ENCODE results near the gene SNX13. TPM values are rescaled to one million over a fixed set of nuclear protein-coding genes. Genes with fewer than 3 reads are reported as not detected.

SNX13 gene
- total and polyA plus RNA-seq, 2 experiments from 2014 or later = 17.4 to 57.6 TPM

GRCh38 chr7:17965603-17966002 is 25.3 kb upstream of the SNX13 start:
- Histone ChIP-seq H3K36me3 (replicated peaks; ENCODE audit: insufficient read depth, low read depth) (no peaks in the 10 kb centered on the region), H3K27ac (no peak overlapping the region), H2AFZ (no peak overlapping the region), H4K20me1 (ENCODE audit: insufficient read depth, poor library complexity, severe bottlenecking) (no peaks in the 10 kb centered on the region), H3K9me2 (replicated peaks; ENCODE audit: insufficient read depth) (no peaks in the 10 kb centered on the region), H3K4me2 (no peak overlapping the region), H3K27me3 (no peaks in the 10 kb centered on the region), H3K79me2 (no peaks in the 10 kb centered on the region), H3K4me3 (no peak overlapping the region), H3K4me1 (ENCODE audit: insufficient read depth) (no peaks in the 10 kb centered on the region), H3K9me3 (ENCODE audit: low read depth) (no peaks in the 10 kb centered on the region)
- no peak for DNase-seq (ENCODE audit: low spot score)
- no peak for TF ChIP-seq CTCF (IDR thresholded peaks at IDR 0.05; ENCODE audit: poor library complexity)
- no peak for TF ChIP-seq EZH2 (IDR thresholded peaks at IDR 0.05; ENCODE audit: borderline replicate concordance)
- TF ChIP-seq EZH2phosphoT487 (IDR thresholded peaks at IDR 0.05; ENCODE audit: low read depth, severe bottlenecking, unreplicated experiment) = no peak

- DNase-seq (ENCODE audit: low spot score) = no peak
- H3K27ac ChIP-seq = no peak overlapping the region
- no peaks in the 10 kb centered on the region for H3K9me2 ChIP-seq (replicated peaks; ENCODE audit: insufficient read depth)
- no peaks in the 10 kb centered on the region for H3K4me1 ChIP-seq (ENCODE audit: insufficient read depth)
- WGBS (ENCODE audit: low lambda C conversion rate, missing lambda C conversion rate) = 64% methylated on average over 3 of the region's 3 CpGs
- H3K4me3 ChIP-seq = no peak overlapping the region
- no peak overlapping the region for H2AFZ ChIP-seq
- no peaks in the 10 kb centered on the region for H3K27me3 ChIP-seq
- H3K36me3 ChIP-seq (replicated peaks; ENCODE audit: insufficient read depth, low read depth) = no peaks in the 10 kb centered on the region
- no peaks in the 10 kb centered on the region for H3K9me3 ChIP-seq (ENCODE audit: low read depth)
- no peak overlapping the region for H3K4me2 ChIP-seq
- H4K20me1 ChIP-seq (ENCODE audit: insufficient read depth, poor library complexity, severe bottlenecking) = no peaks in the 10 kb centered on the region
- TF ChIP-seq CTCF (IDR thresholded peaks at IDR 0.05; ENCODE audit: poor library complexity) (no peak), EZH2phosphoT487 (IDR thresholded peaks at IDR 0.05; ENCODE audit: low read depth, severe bottlenecking, unreplicated experiment) (no peak), EZH2 (IDR thresholded peaks at IDR 0.05; ENCODE audit: borderline replicate concordance) (no peak)
- no peaks in the 10 kb centered on the region for H3K79me2 ChIP-seq
These were observed 23.0 kb upstream of the SNX13 start for GRCh38 chr7:17963281-17963680.

GRCh38 chr7:17962652-17963051 is 22.4 kb upstream of the SNX13 start:
- Histone ChIP-seq H3K4me1 (ENCODE audit: insufficient read depth) (no peaks in the 10 kb centered on the region), H3K79me2 (no peaks in the 10 kb centered on the region), H4K20me1 (ENCODE audit: insufficient read depth, poor library complexity, severe bottlenecking) (no peaks in the 10 kb centered on the region), H2AFZ (no peak overlapping the region), H3K27me3 (no peaks in the 10 kb centered on the region), H3K27ac (no peak overlapping the region), H3K4me2 (no peak overlapping the region), H3K9me2 (replicated peaks; ENCODE audit: insufficient read depth) (no peaks in the 10 kb centered on the region), H3K4me3 (no peak overlapping the region), H3K36me3 (replicated peaks; ENCODE audit: insufficient read depth, low read depth) (no peaks in the 10 kb centered on the region), H3K9me3 (ENCODE audit: low read depth) (no peaks in the 10 kb centered on the region)
- DNase-seq (ENCODE audit: low spot score) = no peak
- TF ChIP-seq EZH2phosphoT487 (IDR thresholded peaks at IDR 0.05; ENCODE audit: low read depth, severe bottlenecking, unreplicated experiment) (no peak), EZH2 (IDR thresholded peaks at IDR 0.05; ENCODE audit: borderline replicate concordance) (no peak), CTCF (IDR thresholded peaks at IDR 0.05; ENCODE audit: poor library complexity) (no peak)
- 94% methylated on average over 9 of the region's 9 CpGs for WGBS (ENCODE audit: low lambda C conversion rate, missing lambda C conversion rate)

GRCh38 chr7:17957871-17958270 is 17.6 kb upstream of the SNX13 start:
- Histone ChIP-seq H3K4me1 (ENCODE audit: insufficient read depth) (no peaks in the 10 kb centered on the region), H3K4me3 (no peak overlapping the region), H3K9me2 (replicated peaks; ENCODE audit: insufficient read depth) (no peaks in the 10 kb centered on the region), H2AFZ (no peak overlapping the region), H3K27me3 (no peaks in the 10 kb centered on the region), H3K27ac (no peak overlapping the region), H3K4me2 (no peak overlapping the region), H4K20me1 (ENCODE audit: insufficient read depth, poor library complexity, severe bottlenecking) (no peaks in the 10 kb centered on the region), H3K9me3 (ENCODE audit: low read depth) (no peaks in the 10 kb centered on the region), H3K79me2 (no peaks in the 10 kb centered on the region), H3K36me3 (replicated peaks; ENCODE audit: insufficient read depth, low read depth) (no peaks in the 10 kb centered on the region)
- 91% methylated on average over 2 of the region's 2 CpGs for WGBS (ENCODE audit: low lambda C conversion rate, missing lambda C conversion rate)
- no peak for DNase-seq (ENCODE audit: low spot score)
- TF ChIP-seq EZH2 (IDR thresholded peaks at IDR 0.05; ENCODE audit: borderline replicate concordance) (no peak), CTCF (IDR thresholded peaks at IDR 0.05; ENCODE audit: poor library complexity) (no peak), EZH2phosphoT487 (IDR thresholded peaks at IDR 0.05; ENCODE audit: low read depth, severe bottlenecking, unreplicated experiment) (no peak)

All from hepatocyte (in vitro differentiated cells).